AG04450 (cell line): ENCODE data around the gene DDX25. TPM values are rescaled to one million over a fixed set of nuclear protein-coding genes. Genes with fewer than 3 reads are reported as not detected.

Experiments
- CTCF ChIA-PET: fragments of 300-600, 350-600 bp; formaldehyde crosslinking; extraction: SDS; loops from one replicate; lab custom pipeline; 2022; ENCODE audit warnings: antibody characterized with exemption, inconsistent platforms; lab: Charles Lee
- POLR2A ChIA-PET: fragments of 350-600 bp; formaldehyde crosslinking; extraction: SDS; loops from one replicate; lab custom pipeline; 2021; ENCODE audit warnings: antibody characterized with exemption, inconsistent platforms; lab: Yijun Ruan, JAX
- DNase-seq: peaks from one replicate; pipeline ENCODE4 v3.0.0-alpha.2; 2011; ENCODE audit warnings: low read depth, low spot score
- H3K27ac ChIP-seq: one replicate; pipeline ENCODE4 v1.5.1; 2012; ENCODE audit warnings: low read depth, low read length, control low read depth
- H3K27me3 ChIP-seq: one replicate; pipeline ENCODE4 v1.6.0; 2012; ENCODE audit warnings: low read length; ENCODE audit not compliant: control insufficient read depth, insufficient read depth
- H3K4me3 ChIP-seq: 2 replicates; pipeline ENCODE4 v1.5.1; 2011; ENCODE audit warnings: mild to moderate bottlenecking, low read depth, low read length, control low read depth
- H3K9me3 ChIP-seq: 2 replicates; pipeline ENCODE4 v1.5.1; 2012; ENCODE audit warnings: low read length; ENCODE audit not compliant: control insufficient read depth, insufficient read depth
- CTCF ChIP-seq: IDR thresholded peaks from 2 replicates; pipeline ENCODE4 v1.5.1; 2011; ENCODE audit warnings: low read depth, low read length, control low read depth, inconsistent platforms
- polyA plus RNA-seq: library from polyadenylated mRNA; depleted of rRNA; stranded (reverse); fragments of >200 nt; gene quantifications from 2 replicates; pipeline ENCODE4 v1.2.3, GENCODE V29; 2011

Gene DDX25
- polyA plus RNA-seq, 1 experiment: not detected

- Histone ChIP-seq H3K4me3 (no peak overlapping the region), H3K27me3 (peaks cover 25% of the 10 kb centered on the region), H3K9me3 (no peaks in the 10 kb centered on the region), H3K27ac (no peak overlapping the region)
- no peak for TF ChIP-seq CTCF
- POLR2A ChIA-PET: no interaction called here
- CTCF ChIA-PET: interaction anchor here (1.0 to 1.7 kb wide), 2 partner anchors 10 to 263 kb away, joined by 3 to 7 read pairs; no protein-coding TSS in a partner anchor
- no peak for DNase-seq
These were observed 26.8 kb downstream of the DDX25 start for GRCh38 chr11:125931116-125931515.

- Histone ChIP-seq H3K27ac (no peak overlapping the region), H3K4me3 (no peak overlapping the region), H3K27me3 (peaks cover 27% of the 10 kb centered on the region), H3K9me3 (no peaks in the 10 kb centered on the region)
- ChIA-PET POLR2A (no interaction called here), CTCF (interaction anchor here (0.8 to 1.7 kb wide), 3 partner anchors 10 to 262 kb away, joined by 3 to 7 read pairs (median 3); no protein-coding TSS in a partner anchor)
- TF ChIP-seq CTCF: no peak
- no peak for DNase-seq
These were observed 27.4 kb downstream of the DDX25 start for GRCh38 chr11:125931668-125932067.

DNA sequence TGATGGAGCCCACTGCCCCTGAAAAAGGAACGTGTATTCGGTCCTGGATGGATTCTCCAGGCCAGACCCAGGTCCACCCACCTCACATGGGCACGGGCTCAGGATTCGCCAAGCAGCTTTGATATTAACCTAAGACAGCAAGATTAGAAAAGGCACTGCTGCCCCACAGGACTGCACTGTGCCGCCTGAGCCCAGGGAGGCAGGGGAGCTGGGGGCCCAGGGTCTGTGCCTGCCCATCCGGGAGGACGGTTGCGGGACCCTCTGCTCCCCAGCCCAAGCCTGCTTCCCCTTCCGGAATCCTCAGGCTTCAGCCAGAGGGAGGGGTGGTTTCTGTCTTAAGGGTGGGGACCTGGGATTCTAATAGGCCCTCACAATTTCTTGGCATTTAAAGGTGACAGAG is 28.0 kb downstream of the DDX25 start:
- ChIA-PET POLR2A (no interaction called here), CTCF (interaction anchor here (0.8 to 1.7 kb wide), 2 partner anchors 10 to 261 kb away, joined by 3 to 7 read pairs; no protein-coding TSS in a partner anchor)
- Histone ChIP-seq H3K9me3 (no peaks in the 10 kb centered on the region), H3K4me3 (no peak overlapping the region), H3K27ac (no peak overlapping the region), H3K27me3 (peaks cover 24% of the 10 kb centered on the region)
- TF ChIP-seq CTCF: no peak
- DNase-seq: no peak

- ChIA-PET POLR2A (no interaction called here), CTCF (no interaction called here)
- Histone ChIP-seq H3K4me3 (no peak overlapping the region), H3K27me3 (peaks cover 24% of the 10 kb centered on the region), H3K9me3 (no peaks in the 10 kb centered on the region), H3K27ac (no peak overlapping the region)
- no peak for TF ChIP-seq CTCF
- no peak for DNase-seq
These were observed 28.9 kb downstream of the DDX25 start for GRCh38 chr11:125933030-125933813.

- peaks cover 26% of the 10 kb centered on the region for H3K27me3 ChIP-seq
- no peak for DNase-seq
- no peaks in the 10 kb centered on the region for H3K9me3 ChIP-seq
- H3K4me3 ChIP-seq: no peak overlapping the region
- POLR2A ChIA-PET: no interaction called here
- no peak overlapping the region for H3K27ac ChIP-seq
- no peak for TF ChIP-seq CTCF
- CTCF ChIA-PET: no interaction called here
These were observed 30.2 kb downstream of the DDX25 start for GRCh38 chr11:125934473-125934872.
